A549 (cell line): ENCODE data around the gene PITPNM3. TPM values are rescaled to one million over a fixed set of nuclear protein-coding genes. Genes with fewer than 3 reads are reported as not detected.

ENCODE experiments used
- ATAC-seq, 2 experiments: fragments of 200-7000 bp in 1 of 2; fragments of >200 bp in 1 of 2; cut with Nextera tagmentation in 1 of 2; cut with Tn5 transposase in 1 of 2; 3 replicates each; pipeline versions ENCODE4 v1.8.0 to v1.9.1; 2018 to 2020; ENCODE audit warnings: mild to moderate bottlenecking in 1 of 2, moderate library complexity in 1 of 2
- CTCF ChIA-PET: fragments of 300-600 bp; sonication (Branson Sonifier 250); formaldehyde crosslinking; extraction: SDS; loops from one replicate; lab custom pipeline; 2021; ENCODE audit warnings: antibody characterized with exemption, inconsistent platforms; lab: Yijun Ruan, JAX
- POLR2A ChIA-PET: fragments of 350-600 bp; formaldehyde crosslinking; extraction: SDS; loops from one replicate; lab custom pipeline; 2021; ENCODE audit warnings: antibody characterized with exemption, inconsistent platforms; lab: Yijun Ruan, JAX
- DNase-seq, 2 experiments: peaks; one replicate each; pipeline versions ENCODE4 v3.0.0 to v3.0.0-alpha.2; 2011 to 2016; ENCODE audit warnings: low read depth in 1 of 2, low spot score in 1 of 2
- FAIRE-seq: peaks from 2 replicates; lab custom pipeline; 2011; peaks lifted over from hg19 to GRCh38; lab: Jason Lieb, UNC
- H3K27ac ChIP-seq, 2 experiments: fragments of >200 bp; sonication (Bioruptor Twin); formaldehyde crosslinking; 3 replicates each; pipeline ENCODE4 v1.5.1; 2016 to 2017
- H3K4me1 ChIP-seq: fragments of >200 bp; sonication (Bioruptor Twin); formaldehyde crosslinking; 3 replicates; pipeline ENCODE4 v1.6.1; 2016
- H3K4me2 ChIP-seq: fragments of >200 bp; sonication (Bioruptor Twin); formaldehyde crosslinking; 3 replicates; pipeline ENCODE4 v1.6.1; 2016
- H3K4me3 ChIP-seq: fragments of >200 bp; sonication (Bioruptor Twin); formaldehyde crosslinking; 3 replicates; pipeline ENCODE4 v1.5.1; 2016
- H3K9me3 ChIP-seq: fragments of >200 bp; sonication (Bioruptor Twin); formaldehyde crosslinking; 3 replicates; pipeline ENCODE4 v1.6.1; 2016
- BHLHE40 ChIP-seq: IDR thresholded peaks from 2 replicates; pipeline ENCODE4 v1.6.1; 2012; ENCODE audit warnings: low read depth, low read length, inconsistent platforms
- CBX2 ChIP-seq: fragments of 200-600 bp; sonication (generic); IDR thresholded peaks from 2 replicates; pipeline ENCODE4 v1.6.1; 2016; ENCODE audit warnings: low read depth, mild to moderate bottlenecking, borderline replicate concordance
- CBX8 ChIP-seq: fragments of 200-600 bp; sonication (generic); IDR thresholded peaks from 2 replicates; pipeline ENCODE4 v1.6.1; 2016
- CEBPB ChIP-seq, 2 experiments: fragments of >200 bp in 1 of 2; sonication (Bioruptor Twin) in 1 of 2; formaldehyde crosslinking in 1 of 2; IDR thresholded peaks; 2 replicates each; pipeline ENCODE4 v1.6.1; 2012 to 2016
- CHD2 ChIP-seq: fragments of 150-350 bp; IDR thresholded peaks from 2 replicates; pipeline ENCODE4 v1.6.1; 2014; ENCODE audit warnings: low read length; ENCODE audit not compliant: partially characterized antibody
- CHD4 ChIP-seq: fragments of 200-600 bp; sonication (generic); IDR thresholded peaks from 2 replicates; pipeline ENCODE4 v1.6.1; 2016; ENCODE audit warnings: antibody characterized with exemption, mild to moderate bottlenecking, borderline replicate concordance
- EHF ChIP-seq: fragments of 250-450 bp; sonication (Bioruptor Pico); IDR thresholded peaks from 2 replicates; pipeline ENCODE4 v1.5.0; 2020; ENCODE audit warnings: mild to moderate bottlenecking
- EHMT2 ChIP-seq: fragments of 200-600 bp; sonication (generic); IDR thresholded peaks from 2 replicates; pipeline ENCODE4 v1.6.1; 2016; ENCODE audit warnings: antibody characterized with exemption, low read depth, mild to moderate bottlenecking, moderate library complexity
- ELK1 ChIP-seq: fragments of 150-350 bp; IDR thresholded peaks from 2 replicates; pipeline ENCODE4 v1.6.1; 2014; ENCODE audit warnings: low read depth, mild to moderate bottlenecking, low read length
- EP300 ChIP-seq, 2 experiments: fragments of >200 bp; sonication (Bioruptor Twin); formaldehyde crosslinking; IDR thresholded peaks; 2 replicates in 1 of 2; 3 replicates in 1 of 2; pipeline ENCODE4 v1.6.1; 2016 to 2017
- ESRRA ChIP-seq: fragments of 150-350 bp; IDR thresholded peaks from 2 replicates; pipeline ENCODE4 v1.6.1; 2014; ENCODE audit warnings: mild to moderate bottlenecking, low read length, borderline replicate concordance
- FOSB ChIP-seq: fragments of 250-450 bp; sonication (Bioruptor Pico); IDR thresholded peaks from 2 replicates; pipeline ENCODE4 v1.5.0; 2020; ENCODE audit warnings: mild to moderate bottlenecking, moderate library complexity
- FOSL2 ChIP-seq, 2 experiments: fragments of 450-650 bp in 1 of 2; fragments of >200 bp in 1 of 2; sonication (Bioruptor Twin) in 1 of 2; formaldehyde crosslinking; IDR thresholded peaks; 2 replicates each; pipeline versions ENCODE4 v1.5.0 to v1.6.1; 2016 to 2020; ENCODE audit warnings: mild to moderate bottlenecking in 1 of 2, moderate library complexity in 1 of 2
- GATA3 ChIP-seq: IDR thresholded peaks from 2 replicates; pipeline ENCODE4 v1.6.1; 2012; ENCODE audit warnings: borderline replicate concordance
- HOXB5 ChIP-seq: fragments of 250-450 bp; sonication (Bioruptor Pico); IDR thresholded peaks from 2 replicates; pipeline ENCODE4 v1.5.0; 2020; ENCODE audit warnings: mild to moderate bottlenecking, moderate library complexity
- JUNB ChIP-seq: fragments of >200 bp; sonication (Bioruptor Twin); formaldehyde crosslinking; IDR thresholded peaks from 2 replicates; pipeline ENCODE4 v1.6.1; 2016
- KDM5A ChIP-seq: fragments of 200-600 bp; sonication (generic); IDR thresholded peaks from 2 replicates; pipeline ENCODE4 v1.6.1; 2016; ENCODE audit warnings: antibody characterized with exemption, mild to moderate bottlenecking
- MAFK ChIP-seq: fragments of 450-650 bp; IDR thresholded peaks from 2 replicates; pipeline ENCODE4 v1.6.1; 2014; ENCODE audit not compliant: partially characterized antibody
- MAX ChIP-seq: IDR thresholded peaks from 2 replicates; pipeline ENCODE4 v1.6.1; 2012
- MAZ ChIP-seq: fragments of 150-350 bp; IDR thresholded peaks from 2 replicates; pipeline ENCODE4 v1.6.1; 2014; ENCODE audit warnings: antibody characterized with exemption, low read depth, low read length, borderline replicate concordance
- MYC ChIP-seq: IDR thresholded peaks from 2 replicates; pipeline ENCODE4 v1.6.1; 2012; ENCODE audit warnings: mild to moderate bottlenecking, inconsistent platforms, low read length, improper control_type of control experiment, borderline replicate concordance
- NFE2L2 ChIP-seq: fragments of 150-350 bp; conservative IDR thresholded peaks from 2 replicates; pipeline ENCODE4 v1.6.1; 2014; ENCODE audit warnings: low read length
- NPAS2 ChIP-seq: fragments of 250-450 bp; sonication (Bioruptor Pico); IDR thresholded peaks from 2 replicates; pipeline ENCODE4 v1.8.0; 2022; ENCODE audit warnings: mild to moderate bottlenecking, moderate library complexity, borderline replicate concordance
- NR3C1 ChIP-seq: fragments of >200 bp; sonication (Bioruptor Twin); formaldehyde crosslinking; IDR thresholded peaks from 3 replicates; pipeline ENCODE4 v1.6.1; 2017
- POLR2A ChIP-seq: IDR thresholded peaks from 2 replicates; pipeline ENCODE4 v1.6.1; 2012; ENCODE audit warnings: mild to moderate bottlenecking, low read length
- RAD21 ChIP-seq, 2 experiments: fragments of >200 bp in 1 of 2; sonication (Bioruptor Twin) in 1 of 2; formaldehyde crosslinking in 1 of 2; IDR thresholded peaks in 1 of 2; conservative IDR thresholded peaks in 1 of 2; 2 replicates in 1 of 2; 3 replicates in 1 of 2; pipeline ENCODE4 v1.6.1; 2012 to 2018; ENCODE audit warnings: inconsistent platforms in 1 of 2
- RARB ChIP-seq: fragments of 250-450 bp; sonication (Bioruptor Pico); IDR thresholded peaks from 2 replicates; pipeline ENCODE4 v1.8.0; 2021; ENCODE audit warnings: mild to moderate bottlenecking, moderate library complexity
- RCOR1 ChIP-seq: fragments of 150-350 bp; IDR thresholded peaks from 2 replicates; pipeline ENCODE4 v1.6.1; 2014; ENCODE audit warnings: antibody characterized with exemption, low read length, low read depth
- RNF2 ChIP-seq: fragments of 200-600 bp; sonication (generic); IDR thresholded peaks from 2 replicates; pipeline ENCODE4 v1.6.1; 2016; ENCODE audit warnings: low read depth, mild to moderate bottlenecking, antibody characterized with exemption, moderate library complexity, borderline replicate concordance
- SMC3 ChIP-seq: fragments of >200 bp; sonication (Bioruptor Twin); formaldehyde crosslinking; IDR thresholded peaks from 3 replicates; pipeline ENCODE4 v1.6.1; 2018; ENCODE audit warnings: inconsistent platforms
- SREBF2 ChIP-seq: fragments of 450-650 bp; IDR thresholded peaks from 2 replicates; pipeline ENCODE4 v1.6.1; 2014; ENCODE audit warnings: mild to moderate bottlenecking, moderate library complexity
- USF2 ChIP-seq: fragments of 450-650 bp; IDR thresholded peaks from 2 replicates; pipeline ENCODE4 v1.6.1; 2014; ENCODE audit warnings: antibody characterized with exemption
- WGBS: methylation state at CpG from one replicate; pipeline ENCODE4 v1.1.6; 2017; ENCODE audit errors: missing lambda C conversion rate; 5-methylcytosine and 5-hydroxymethylcytosine counted together
- polyA plus RNA-seq, 4 experiments: library from polyadenylated mRNA; depleted of rRNA in 3 of 4; stranded (reverse); fragments of >200 nt; fragmentation: RNase III in 1 of 4; extraction: RNeasy Plus Mini Kit Qiagen cat#74134 plus additional on column Dnase treatment in 1 of 4; gene quantifications; 2 replicates in 3 of 4; 3 replicates in 1 of 4; pipeline ENCODE4 v1.2.3, GENCODE V29; 2011 to 2017
- TF ChIP-seq, protein P1 (sequence below): fragments of >200 bp; sonication (Bioruptor Twin); formaldehyde crosslinking; IDR thresholded peaks from 2 replicates; pipeline ENCODE4 v1.6.1; 2016
- TF ChIP-seq, protein P2 (sequence below): fragments of >200 bp; sonication (Bioruptor Twin); formaldehyde crosslinking; IDR thresholded peaks from 3 replicates; pipeline ENCODE4 v1.6.1; 2016

Gene PITPNM3
- polyA plus RNA-seq, 2 of the 4 experiments (the other 2 are of a cell fraction) = 0.80 to 2.2 TPM

GRCh38 chr17:6507535-6507934 is 48.8 kb downstream of the PITPNM3 start:
- DNase-seq (peak; percentile 71 to 92), FAIRE-seq (peak; percentile 36), ATAC-seq (peak; percentile 86 to 89)
- POLR2A ChIA-PET = interaction anchor here (1.5 kb wide), 1 partner anchor 134 kb away, joined by 4 read pairs; no protein-coding TSS in a partner anchor
- 13% methylated on average over 7 of the region's 7 CpGs for WGBS
- no peak overlapping the region for H3K4me3 ChIP-seq
- CTCF ChIA-PET = interaction anchor here (0.6 to 6.7 kb wide), 6 partner anchors 17 to 452 kb away, joined by 3 to 46 read pairs (median 4); partner anchors contain the start of genes C17orf100 and MED31
- H3K4me1 ChIP-seq = peaks cover 54% of the 10 kb centered on the region
- no peaks in the 10 kb centered on the region for H3K9me3 ChIP-seq
- peak overlapping the region; percentile 68 to 83 for H3K27ac ChIP-seq
- no peak; the same call in 1 of the 2 replicates for TF ChIP-seq FOSL2 (IDR thresholded peaks at IDR 0.05)
- peak; percentile 68 for TF ChIP-seq FOSL2 (CRISPR knock-in tag; IDR thresholded peaks at IDR 0.05)
- TF ChIP-seq NR3C1 = no peak
- no peak for TF ChIP-seq GATA3
- TF ChIP-seq JUNB = peak; percentile 34; the same call in 1 of the 2 replicates
- no peak for TF ChIP-seq CHD4
- TF ChIP-seq, protein P1, sequence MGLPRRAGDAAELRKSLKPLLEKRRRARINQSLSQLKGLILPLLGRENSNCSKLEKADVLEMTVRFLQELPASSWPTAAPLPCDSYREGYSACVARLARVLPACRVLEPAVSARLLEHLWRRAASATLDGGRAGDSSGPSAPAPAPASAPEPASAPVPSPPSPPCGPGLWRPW = no peak
- no peak for TF ChIP-seq CBX2
- no peak for TF ChIP-seq MAFK
- peak; percentile 36; the same call in 1 of the 2 replicates for TF ChIP-seq MAX
- peak overlapping the region; percentile 60 for H3K4me2 ChIP-seq

GRCh38 chr17:6506679-6507231 is 49.6 kb downstream of the PITPNM3 start:
- peak; percentile 56 to 82 for DNase-seq
- H3K27ac ChIP-seq = peak overlapping the region; percentile 68 to 83
- ChIA-PET CTCF (interaction anchor here (1.2 to 6.7 kb wide), 7 partner anchors 12 to 144 kb away, joined by 3 to 46 read pairs (median 4); partner anchors contain the start of genes C17orf100 and MED31), POLR2A (interaction anchor here (0.6 to 1.5 kb wide), 4 partner anchors 17 to 135 kb away, joined by 4 to 7 read pairs (median 5); no protein-coding TSS in a partner anchor)
- no peaks in the 10 kb centered on the region for H3K9me3 ChIP-seq
- no peak overlapping the region for H3K4me3 ChIP-seq
- peak overlapping the region; percentile 60 for H3K4me2 ChIP-seq
- peak; percentile 46 for FAIRE-seq
- WGBS = 29% methylated on average over 4 of the region's 5 CpGs
- H3K4me1 ChIP-seq = peaks cover 51% of the 10 kb centered on the region
- peak; percentile 80 to 89 for ATAC-seq
- TF ChIP-seq NFE2L2 = no peak
- TF ChIP-seq KDM5A = no peak
- no peak for TF ChIP-seq CHD2
- TF ChIP-seq EP300 (IDR thresholded peaks at IDR 0.05) = no peak
- TF ChIP-seq SMC3 = no peak
- no peak for TF ChIP-seq RARB (CRISPR knock-in tag)
- TF ChIP-seq CBX8 = no peak
- no peak for TF ChIP-seq EHMT2
- no peak for TF ChIP-seq BHLHE40
- no peak for TF ChIP-seq MAFK
- no peak for TF ChIP-seq ESRRA
- TF ChIP-seq EHF (CRISPR knock-in tag) = no peak
- no peak for TF ChIP-seq MAZ
- TF ChIP-seq RCOR1 = no peak
- no peak for TF ChIP-seq NPAS2 (CRISPR knock-in tag)
- TF ChIP-seq RAD21 (conservative IDR thresholded peaks at IDR 0.05 in 1 of 2, IDR thresholded peaks at IDR 0.05 in 1 of 2) = peak; percentile 16 to 17; a peak in 1 of 5 replicates
- no peak for TF ChIP-seq FOSL2 (IDR thresholded peaks at IDR 0.05)
- peak; percentile 70 for TF ChIP-seq FOSL2 (CRISPR knock-in tag; IDR thresholded peaks at IDR 0.05)
- peak; percentile 63; the same call in 1 of the 2 replicates for TF ChIP-seq MAX
- TF ChIP-seq, protein P2, sequence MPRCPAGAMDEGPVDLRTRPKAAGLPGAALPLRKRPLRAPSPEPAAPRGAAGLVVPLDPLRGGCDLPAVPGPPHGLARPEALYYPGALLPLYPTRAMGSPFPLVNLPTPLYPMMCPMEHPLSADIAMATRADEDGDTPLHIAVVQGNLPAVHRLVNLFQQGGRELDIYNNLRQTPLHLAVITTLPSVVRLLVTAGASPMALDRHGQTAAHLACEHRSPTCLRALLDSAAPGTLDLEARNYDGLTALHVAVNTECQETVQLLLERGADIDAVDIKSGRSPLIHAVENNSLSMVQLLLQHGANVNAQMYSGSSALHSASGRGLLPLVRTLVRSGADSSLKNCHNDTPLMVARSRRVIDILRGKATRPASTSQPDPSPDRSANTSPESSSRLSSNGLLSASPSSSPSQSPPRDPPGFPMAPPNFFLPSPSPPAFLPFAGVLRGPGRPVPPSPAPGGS = no peak
- TF ChIP-seq USF2 = no peak
- no peak for TF ChIP-seq HOXB5 (CRISPR knock-in tag)
- TF ChIP-seq SREBF2 = no peak
- TF ChIP-seq ELK1 = no peak
- no peak for TF ChIP-seq POLR2A
- TF ChIP-seq, protein P1 = no peak
- peak; percentile 44; the same call in 1 of the 2 replicates for TF ChIP-seq GATA3
- TF ChIP-seq FOSB = no peak
- no peak for TF ChIP-seq CEBPB (IDR thresholded peaks at IDR 0.05)
- no peak for TF ChIP-seq MYC
- TF ChIP-seq RNF2 = no peak
